Renal pelvis (tissue), 4 donors: ENCODE data around the gene C3orf70. TPM values are rescaled to one million over a fixed set of nuclear protein-coding genes. Genes with fewer than 3 reads are reported as not detected.
"Not testable (repeated sequence)": the region's sequence is repeated elsewhere in the genome, so short reads cannot be mapped to it uniquely, and the experiment has no call there.

ENCODE experiments used
- DNase-seq: peaks from one replicate; pipeline ENCODE4 v3.0.0-alpha.2; 2013
- polyA plus RNA-seq, 3 donors: library from polyadenylated mRNA; unstranded; fragments of 120-200 nt; gene quantifications; one replicate each; pipeline ENCODE4 v1.2.1, GENCODE V29; 2013; ENCODE audit not compliant: insufficient read length in 3 of 3

Gene C3orf70
- polyA plus RNA-seq, 3 donors = 7.1 to 7.6 (median 7.5) TPM

GRCh38 chr3:185153861-185154629 lies 1.2 kb upstream of the C3orf70 start:
- no peak for DNase-seq

GRCh38 chr3:185153171-185153771 lies 411 bp upstream of the C3orf70 start:
- DNase-seq = peak; percentile 38

- no peak for DNase-seq
Observed at GRCh38 chr3:185151964-185152409, 873 bp downstream of the C3orf70 start.

- no peak for DNase-seq
Observed at GRCh38 chr3:185151101-185151963, 1.5 kb downstream of the C3orf70 start.

- no peak for DNase-seq
Observed at GRCh38 chr3:185150561-185150960, 2.3 kb downstream of the C3orf70 start.

- DNase-seq = no peak
Observed at GRCh38 chr3:185149591-185149990, 3.3 kb downstream of the C3orf70 start.

GRCh38 chr3:185145511-185145910 lies 7.3 kb downstream of the C3orf70 start:
- DNase-seq = no peak

GRCh38 chr3:185144784-185145183 lies 8.1 kb downstream of the C3orf70 start:
- DNase-seq = no peak

- DNase-seq = no peak
Observed at GRCh38 chr3:185137821-185138220, 15.0 kb downstream of the C3orf70 start.

GRCh38 chr3:185134509-185134908 lies 18.4 kb downstream of the C3orf70 start:
- DNase-seq = no peak

GRCh38 chr3:185131602-185132256 lies 21.1 kb downstream of the C3orf70 start:
- no peak for DNase-seq

GRCh38 chr3:185129083-185129482 lies 23.8 kb downstream of the C3orf70 start:
- no peak for DNase-seq

GRCh38 chr3:185126201-185126600 lies 26.7 kb downstream of the C3orf70 start:
- DNase-seq = no peak

GRCh38 chr3:185120126-185120525 lies 32.7 kb downstream of the C3orf70 start:
- DNase-seq = no peak

- DNase-seq = no peak
Observed at GRCh38 chr3:185115371-185115770, 37.5 kb downstream of the C3orf70 start.

- DNase-seq = no peak
Observed at GRCh38 chr3:185114756-185115155, 38.1 kb downstream of the C3orf70 start.

GRCh38 chr3:185112186-185112585 lies 40.7 kb downstream of the C3orf70 start:
- DNase-seq = no peak

- not testable (repeated sequence) for DNase-seq
Observed at GRCh38 chr3:185109012-185109411, 43.8 kb downstream of the C3orf70 start.

- not testable (repeated sequence) for DNase-seq
Observed at GRCh38 chr3:185106256-185106890, 46.5 kb downstream of the C3orf70 start.

GRCh38 chr3:185103359-185104127 lies 49.3 kb downstream of the C3orf70 start:
- no peak for DNase-seq

GRCh38 chr3:185094697-185095096 lies 58.2 kb downstream of the C3orf70 start:
- no peak for DNase-seq
